Sigmoid colon (tissue), 4 donors: ENCODE measurements around the gene TRAPPC5.

ENCODE experiments used
- POLR2A ChIP-seq, 2 donors: fragments of 450-650 bp; IDR thresholded peaks; one replicate each; pipeline ENCODE4 v1.6.1; 2016; ENCODE audit warnings: antibody characterized with exemption in 2 of 2, mild to moderate bottlenecking in 2 of 2, moderate library complexity in 2 of 2
- POLR2AphosphoS5 ChIP-seq, 4 donors: sonication (generic); formaldehyde crosslinking; IDR thresholded peaks; one replicate each; pipeline ENCODE4 v1.6.1; 2017; ENCODE audit warnings: antibody characterized with exemption in 4 of 4
- TF ChIP-seq, protein P1 (sequence below), 4 experiments: fragments of 450-650 bp in 3 of 4; fragments of 200-600 bp in 1 of 4; IDR thresholded peaks; one replicate each; pipeline ENCODE4 v1.5.1; 2016 to 2019; ENCODE audit warnings: antibody characterized with exemption in 4 of 4, mild to moderate bottlenecking in 3 of 4, moderate library complexity in 2 of 4

DNA sequence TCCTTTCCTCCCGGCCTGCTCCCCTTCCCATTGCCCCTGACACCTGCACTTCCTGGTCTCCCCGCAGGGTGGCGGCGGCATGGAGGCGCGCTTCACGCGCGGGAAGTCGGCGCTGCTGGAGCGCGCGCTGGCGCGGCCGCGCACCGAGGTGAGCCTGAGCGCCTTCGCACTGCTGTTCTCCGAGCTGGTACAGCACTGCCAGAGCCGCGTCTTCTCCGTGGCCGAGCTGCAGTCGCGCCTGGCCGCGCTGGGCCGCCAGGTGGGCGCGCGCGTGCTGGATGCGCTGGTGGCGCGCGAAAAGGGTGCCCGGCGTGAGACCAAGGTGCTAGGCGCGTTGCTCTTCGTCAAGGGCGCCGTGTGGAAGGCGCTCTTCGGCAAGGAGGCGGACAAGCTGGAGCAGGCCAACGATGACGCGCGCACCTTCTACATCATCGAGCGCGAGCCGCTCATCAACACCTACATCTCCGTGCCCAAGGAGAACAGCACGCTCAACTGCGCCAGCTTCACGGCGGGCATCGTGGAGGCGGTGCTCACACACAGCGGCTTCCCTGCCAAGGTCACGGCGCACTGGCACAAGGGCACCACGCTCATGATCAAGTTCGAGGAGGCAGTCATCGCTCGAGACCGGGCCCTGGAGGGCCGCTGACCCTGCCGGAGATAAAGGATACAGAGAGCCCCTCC lies 1.7 kb downstream of the TRAPPC5 start:
- TF ChIP-seq POLR2A (IDR thresholded peaks at IDR 0.05) = no peak
- TF ChIP-seq, protein P1, sequence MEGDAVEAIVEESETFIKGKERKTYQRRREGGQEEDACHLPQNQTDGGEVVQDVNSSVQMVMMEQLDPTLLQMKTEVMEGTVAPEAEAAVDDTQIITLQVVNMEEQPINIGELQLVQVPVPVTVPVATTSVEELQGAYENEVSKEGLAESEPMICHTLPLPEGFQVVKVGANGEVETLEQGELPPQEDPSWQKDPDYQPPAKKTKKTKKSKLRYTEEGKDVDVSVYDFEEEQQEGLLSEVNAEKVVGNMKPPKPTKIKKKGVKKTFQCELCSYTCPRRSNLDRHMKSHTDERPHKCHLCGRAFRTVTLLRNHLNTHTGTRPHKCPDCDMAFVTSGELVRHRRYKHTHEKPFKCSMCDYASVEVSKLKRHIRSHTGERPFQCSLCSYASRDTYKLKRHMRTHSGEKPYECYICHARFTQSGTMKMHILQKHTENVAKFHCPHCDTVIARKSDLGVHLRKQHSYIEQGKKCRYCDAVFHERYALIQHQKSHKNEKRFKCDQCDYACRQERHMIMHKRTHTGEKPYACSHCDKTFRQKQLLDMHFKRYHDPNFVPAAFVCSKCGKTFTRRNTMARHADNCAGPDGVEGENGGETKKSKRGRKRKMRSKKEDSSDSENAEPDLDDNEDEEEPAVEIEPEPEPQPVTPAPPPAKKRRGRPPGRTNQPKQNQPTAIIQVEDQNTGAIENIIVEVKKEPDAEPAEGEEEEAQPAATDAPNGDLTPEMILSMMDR (IDR thresholded peaks at IDR 0.05) = no peak
- no peak for TF ChIP-seq POLR2AphosphoS5 (IDR thresholded peaks at IDR 0.05)
